Measurements from ENCODE around the gene CCT8. TPM values are rescaled to one million over a fixed set of nuclear protein-coding genes. Genes with fewer than 3 reads are reported as not detected.

The CCT8 gene
- total RNA-seq, 4 donors from 2014 or later = 49.6 to 90.0 (median 63.5) TPM

DNA sequence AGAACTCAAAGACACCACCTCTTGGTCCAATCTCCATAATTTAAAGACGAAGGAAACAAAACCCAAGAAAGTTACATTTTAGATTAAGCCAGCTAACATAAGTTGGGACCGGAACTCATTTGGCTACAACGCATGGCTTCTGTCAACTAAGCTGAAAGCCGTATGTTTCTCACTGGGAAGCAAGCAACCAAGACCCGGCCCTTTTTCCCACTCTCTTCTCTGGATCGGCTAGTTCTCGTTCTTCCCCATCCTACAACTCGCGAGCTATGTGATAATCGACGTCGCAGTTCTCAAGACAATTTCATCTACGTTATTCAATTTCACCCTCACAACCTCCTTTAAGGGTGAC, 601 bp downstream of the CCT8 start:
- Histone ChIP-seq H3K27me3 (no peaks in the 10 kb centered on the region), H3K9me3 (no peaks in the 10 kb centered on the region), H3K4me1 (peaks cover 0 to 40% (median 21%) of the 10 kb centered on the region in 4 donors), H3K27ac (peak overlapping the region; percentile 70 to 95 (median 90)), H3K4me3 (peak overlapping the region; percentile 78 to 92 (median 86)), H3K36me3 (peaks cover 0 to 12% (median 0%) of the 10 kb centered on the region in 3 donors)
- TF ChIP-seq EP300 (IDR thresholded peaks at IDR 0.05) = no peak
- TF ChIP-seq, protein P1, sequence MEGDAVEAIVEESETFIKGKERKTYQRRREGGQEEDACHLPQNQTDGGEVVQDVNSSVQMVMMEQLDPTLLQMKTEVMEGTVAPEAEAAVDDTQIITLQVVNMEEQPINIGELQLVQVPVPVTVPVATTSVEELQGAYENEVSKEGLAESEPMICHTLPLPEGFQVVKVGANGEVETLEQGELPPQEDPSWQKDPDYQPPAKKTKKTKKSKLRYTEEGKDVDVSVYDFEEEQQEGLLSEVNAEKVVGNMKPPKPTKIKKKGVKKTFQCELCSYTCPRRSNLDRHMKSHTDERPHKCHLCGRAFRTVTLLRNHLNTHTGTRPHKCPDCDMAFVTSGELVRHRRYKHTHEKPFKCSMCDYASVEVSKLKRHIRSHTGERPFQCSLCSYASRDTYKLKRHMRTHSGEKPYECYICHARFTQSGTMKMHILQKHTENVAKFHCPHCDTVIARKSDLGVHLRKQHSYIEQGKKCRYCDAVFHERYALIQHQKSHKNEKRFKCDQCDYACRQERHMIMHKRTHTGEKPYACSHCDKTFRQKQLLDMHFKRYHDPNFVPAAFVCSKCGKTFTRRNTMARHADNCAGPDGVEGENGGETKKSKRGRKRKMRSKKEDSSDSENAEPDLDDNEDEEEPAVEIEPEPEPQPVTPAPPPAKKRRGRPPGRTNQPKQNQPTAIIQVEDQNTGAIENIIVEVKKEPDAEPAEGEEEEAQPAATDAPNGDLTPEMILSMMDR (IDR thresholded peaks at IDR 0.05) = no peak
- no peak for TF ChIP-seq POLR2A (IDR thresholded peaks at IDR 0.05)
- no peak for DNase-seq (ENCODE audit: low spot score in 2 of 2)
- 0 to 1% methylated on average over 13 of the region's 13 CpGs for WGBS, 2 donors

DNA sequence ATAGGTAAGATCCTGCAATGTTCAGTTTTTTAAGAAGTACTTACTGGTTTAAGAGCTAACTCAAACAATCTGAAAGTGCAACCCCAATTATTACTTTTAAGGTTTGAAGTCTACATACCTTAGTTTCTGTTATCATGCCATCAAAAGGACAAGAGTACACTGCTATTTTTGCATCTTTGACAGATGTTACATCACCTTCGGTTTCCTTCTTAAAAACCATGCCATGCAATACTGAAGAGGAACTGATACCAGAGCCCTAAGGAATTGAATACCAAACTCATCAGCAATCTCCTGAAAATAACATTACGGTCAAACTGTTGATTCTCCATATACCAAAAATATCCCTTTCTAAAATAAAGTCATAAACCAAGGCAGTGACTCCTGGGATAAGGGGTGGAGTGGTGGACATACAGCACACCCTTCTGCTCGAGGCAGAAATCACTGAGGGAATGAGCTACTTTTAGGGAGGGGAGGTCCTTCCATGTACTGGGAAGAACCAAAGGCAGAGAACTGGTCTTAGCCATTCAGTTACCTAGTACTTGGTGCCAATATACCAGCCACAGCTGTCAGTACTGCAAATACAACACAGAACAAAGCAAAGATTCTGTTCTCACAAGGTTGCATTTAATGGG, 8.5 kb downstream of the CCT8 start:
- no peak for DNase-seq (ENCODE audit: low spot score in 2 of 2)
- TF ChIP-seq POLR2A (IDR thresholded peaks at IDR 0.05) (no peak), EP300 (IDR thresholded peaks at IDR 0.05) (no peak)
- TF ChIP-seq, protein P1 (IDR thresholded peaks at IDR 0.05) = no peak
- H3K4me3 ChIP-seq = no peak overlapping the region
- peaks cover 0 to 6% (median 2%) of the 10 kb centered on the region in 4 donors for H3K4me1 ChIP-seq
- no peak overlapping the region for H3K27ac ChIP-seq
- no peaks in the 10 kb centered on the region for H3K27me3 ChIP-seq
- WGBS, 2 donors = 64 to 76% methylated on average over 3 of the region's 3 CpGs
- no peaks in the 10 kb centered on the region for H3K9me3 ChIP-seq
- H3K36me3 ChIP-seq = peaks cover 3 to 91% (median 29%) of the 10 kb centered on the region in 3 donors

- no peaks in the 10 kb centered on the region for H3K4me1 ChIP-seq
- WGBS, 2 donors = 58 to 74% methylated on average over 3 of the region's 3 CpGs
- H3K36me3 ChIP-seq = peaks cover 6 to 97% (median 16%) of the 10 kb centered on the region in 3 donors
- no peaks in the 10 kb centered on the region for H3K27me3 ChIP-seq
- TF ChIP-seq POLR2A (IDR thresholded peaks at IDR 0.05) (no peak), EP300 (IDR thresholded peaks at IDR 0.05) (no peak)
- TF ChIP-seq, protein P1 (IDR thresholded peaks at IDR 0.05) = no peak
- no peak overlapping the region for H3K4me3 ChIP-seq
- no peak for DNase-seq (ENCODE audit: low spot score in 2 of 2)
- H3K27ac ChIP-seq = no peak overlapping the region
- H3K9me3 ChIP-seq = no peaks in the 10 kb centered on the region
Measured at GRCh38 chr21:29056538-29057050, 16.9 kb downstream of the CCT8 start.

- no peak for TF ChIP-seq POLR2A (IDR thresholded peaks at IDR 0.05)
- TF ChIP-seq, protein P1 (IDR thresholded peaks at IDR 0.05) = no peak
- TF ChIP-seq EP300 (IDR thresholded peaks at IDR 0.05) = no peak
- Histone ChIP-seq H3K4me1 (no peaks in the 10 kb centered on the region), H3K4me3 (no peak overlapping the region), H3K36me3 (peaks cover 6 to 97% (median 10%) of the 10 kb centered on the region in 3 donors), H3K27me3 (no peaks in the 10 kb centered on the region), H3K9me3 (no peaks in the 10 kb centered on the region), H3K27ac (no peak overlapping the region)
- no peak for DNase-seq (ENCODE audit: low spot score in 2 of 2)
- 44 to 47% methylated on average over 1 of the region's 1 CpG for WGBS, 2 donors
Measured at GRCh38 chr21:29056005-29056404, 17.4 kb downstream of the CCT8 start.

GRCh38 chr21:29055080-29055479, 18.4 kb downstream of the CCT8 start:
- Histone ChIP-seq H3K4me1 (no peaks in the 10 kb centered on the region), H3K27ac (no peak overlapping the region)
- TF ChIP-seq EP300 (IDR thresholded peaks at IDR 0.05) (no peak), POLR2A (IDR thresholded peaks at IDR 0.05) (no peak)
- TF ChIP-seq, protein P1 (IDR thresholded peaks at IDR 0.05) = no peak

More at GRCh38 chr21:29055080-29055479, 18.4 kb downstream of the CCT8 start:
- H3K9me3 ChIP-seq = no peaks in the 10 kb centered on the region
- DNase-seq (ENCODE audit: low spot score in 2 of 2) = no peak
- H3K36me3 ChIP-seq = peaks cover 5 to 97% (median 6%) of the 10 kb centered on the region in 3 donors
- no peak overlapping the region for H3K4me3 ChIP-seq
- H3K27me3 ChIP-seq = no peaks in the 10 kb centered on the region
- WGBS, 2 donors = 84 to 90% methylated on average over 5 of the region's 5 CpGs

Measured in tibial nerve (tissue), 4 donors.